Measurements from ENCODE around the gene TTC27.

DNA sequence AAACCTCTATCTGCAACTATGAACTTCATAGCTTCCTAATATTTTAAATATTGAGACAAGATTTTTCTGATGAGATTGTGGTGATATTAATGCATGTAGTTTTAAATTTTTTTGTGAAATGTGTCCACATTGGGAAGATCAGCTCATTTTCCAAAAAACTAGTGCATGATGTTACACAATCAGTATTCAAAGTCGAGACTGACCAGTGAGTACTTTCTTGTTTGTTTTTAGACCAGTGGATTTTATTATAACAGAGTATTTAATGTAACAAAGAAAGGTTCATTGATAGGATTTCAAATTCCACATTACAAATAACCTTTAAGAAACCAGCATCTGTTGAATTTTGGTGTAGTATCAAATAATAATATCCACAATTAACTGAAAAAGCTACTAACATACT, 99.3 kb downstream of the TTC27 start:
- no peak for TF ChIP-seq SIX4 (CRISPR knock-in tag; IDR thresholded peaks at IDR 0.05)
- no peak for TF ChIP-seq ZBTB25 (CRISPR knock-in tag; IDR thresholded peaks at IDR 0.05)

Data from HepG2 (cell line).